Glutamatergic neuron (in vitro differentiated cells): Measurements from ENCODE around the gene SNTB2. TPM values are rescaled to one million over a fixed set of nuclear protein-coding genes. Genes with fewer than 3 reads are reported as not detected.

Experiments
- DNase-seq: peaks from one replicate; pipeline ENCODE4 v3.0.0; 2022
- H3K27ac Mint-ChIP-seq: one replicate; pipeline ENCODE4 v1.8.0; 2020; ENCODE audit warnings: mild to moderate bottlenecking, mixed read lengths, inconsistent platforms; ENCODE audit not compliant: unreplicated experiment
- H3K27me3 Mint-ChIP-seq: one replicate; pipeline ENCODE4 v1.8.0; 2020; ENCODE audit warnings: mild to moderate bottlenecking, moderate library complexity, mixed read lengths, inconsistent platforms; ENCODE audit not compliant: unreplicated experiment
- H3K36me3 Mint-ChIP-seq: one replicate; pipeline ENCODE4 v1.8.0; 2020; ENCODE audit warnings: mild to moderate bottlenecking, mixed read lengths, inconsistent platforms; ENCODE audit not compliant: unreplicated experiment
- H3K4me1 Mint-ChIP-seq: one replicate; pipeline ENCODE4 v1.8.0; 2020; ENCODE audit warnings: mild to moderate bottlenecking, low read depth, mixed read lengths, inconsistent platforms; ENCODE audit not compliant: unreplicated experiment
- H3K4me3 Mint-ChIP-seq: one replicate; pipeline ENCODE4 v1.8.0; 2020; ENCODE audit warnings: mild to moderate bottlenecking, mixed read lengths, inconsistent platforms; ENCODE audit not compliant: unreplicated experiment
- H3K9me3 Mint-ChIP-seq: one replicate; pipeline ENCODE4 v1.8.0; 2020; ENCODE audit warnings: mild to moderate bottlenecking, moderate library complexity, mixed read lengths, inconsistent platforms; ENCODE audit not compliant: unreplicated experiment
- total RNA-seq: library from RNA; stranded (reverse); fragmentation: NEBNext Ultra II Directional; extraction: Animal tissue kit (Norgen Biotek cat#: 25700); gene quantifications from one replicate; pipeline ENCODE4 v1.2.1, GENCODE V29; 2021; ENCODE audit not compliant: unreplicated experiment
- TF ChIP-seq, protein P1 (sequence below): fragments of 200-600 bp; sonication (generic); IDR thresholded peaks from one replicate; pipeline ENCODE4 v1.5.0; 2021; ENCODE audit not compliant: partially characterized antibody, unreplicated experiment

The SNTB2 gene
- total RNA-seq, 1 donor from 2014 or later: 26.8 TPM

DNA sequence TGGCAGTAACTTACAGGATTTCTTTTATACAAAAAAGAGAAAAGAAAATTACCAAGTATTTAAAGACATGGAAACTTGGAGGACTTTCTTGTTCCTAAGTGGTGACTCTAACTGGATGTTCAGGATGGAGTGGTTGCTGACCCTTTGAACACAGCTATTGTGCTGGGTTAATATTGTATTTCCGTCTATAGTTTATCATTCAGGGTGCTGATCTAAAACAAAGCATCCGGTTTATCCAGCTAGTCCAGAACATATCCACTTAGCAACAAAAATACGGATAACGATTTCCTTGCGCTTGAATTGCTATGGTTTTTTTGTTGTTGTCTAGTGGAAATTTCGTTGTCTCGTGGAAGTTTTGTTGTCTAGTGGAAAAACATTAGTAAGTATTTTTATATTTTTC, 38.2 kb downstream of the SNTB2 start:
- H3K4me1 Mint-ChIP-seq: no peaks in the 10 kb centered on the region
- no peak overlapping the region for H3K27ac Mint-ChIP-seq
- no peak overlapping the region for H3K4me3 Mint-ChIP-seq
- no peaks in the 10 kb centered on the region for H3K27me3 Mint-ChIP-seq
- no peaks in the 10 kb centered on the region for H3K9me3 Mint-ChIP-seq
- TF ChIP-seq, protein P1, sequence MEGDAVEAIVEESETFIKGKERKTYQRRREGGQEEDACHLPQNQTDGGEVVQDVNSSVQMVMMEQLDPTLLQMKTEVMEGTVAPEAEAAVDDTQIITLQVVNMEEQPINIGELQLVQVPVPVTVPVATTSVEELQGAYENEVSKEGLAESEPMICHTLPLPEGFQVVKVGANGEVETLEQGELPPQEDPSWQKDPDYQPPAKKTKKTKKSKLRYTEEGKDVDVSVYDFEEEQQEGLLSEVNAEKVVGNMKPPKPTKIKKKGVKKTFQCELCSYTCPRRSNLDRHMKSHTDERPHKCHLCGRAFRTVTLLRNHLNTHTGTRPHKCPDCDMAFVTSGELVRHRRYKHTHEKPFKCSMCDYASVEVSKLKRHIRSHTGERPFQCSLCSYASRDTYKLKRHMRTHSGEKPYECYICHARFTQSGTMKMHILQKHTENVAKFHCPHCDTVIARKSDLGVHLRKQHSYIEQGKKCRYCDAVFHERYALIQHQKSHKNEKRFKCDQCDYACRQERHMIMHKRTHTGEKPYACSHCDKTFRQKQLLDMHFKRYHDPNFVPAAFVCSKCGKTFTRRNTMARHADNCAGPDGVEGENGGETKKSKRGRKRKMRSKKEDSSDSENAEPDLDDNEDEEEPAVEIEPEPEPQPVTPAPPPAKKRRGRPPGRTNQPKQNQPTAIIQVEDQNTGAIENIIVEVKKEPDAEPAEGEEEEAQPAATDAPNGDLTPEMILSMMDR: no peak
- H3K36me3 Mint-ChIP-seq: no peaks in the 10 kb centered on the region
- DNase-seq: no peak

DNA sequence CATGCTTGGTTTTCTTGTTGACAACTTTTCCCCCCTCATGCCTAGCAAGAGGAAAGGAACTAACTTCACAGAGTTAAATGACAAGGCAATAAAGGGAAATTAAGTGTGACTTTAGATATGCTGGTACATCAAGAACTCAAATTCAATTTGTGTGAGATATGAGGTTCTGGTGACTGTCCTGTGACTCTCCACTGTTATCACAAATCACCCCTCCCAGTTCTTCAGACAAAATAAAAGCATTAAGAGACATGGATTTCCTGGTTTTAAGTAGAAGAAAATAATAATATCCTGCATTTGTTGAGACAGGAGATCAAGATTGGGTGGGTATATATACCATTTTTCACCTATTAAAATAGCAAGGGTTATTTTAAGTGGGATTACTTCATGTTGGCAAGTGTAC, 46.2 kb downstream of the SNTB2 start:
- no peaks in the 10 kb centered on the region for H3K4me1 Mint-ChIP-seq
- TF ChIP-seq, protein P1: no peak
- no peaks in the 10 kb centered on the region for H3K27me3 Mint-ChIP-seq
- H3K36me3 Mint-ChIP-seq: no peaks in the 10 kb centered on the region
- no peak overlapping the region for H3K27ac Mint-ChIP-seq
- H3K4me3 Mint-ChIP-seq: no peak overlapping the region
- DNase-seq: no peak
- no peaks in the 10 kb centered on the region for H3K9me3 Mint-ChIP-seq

DNA sequence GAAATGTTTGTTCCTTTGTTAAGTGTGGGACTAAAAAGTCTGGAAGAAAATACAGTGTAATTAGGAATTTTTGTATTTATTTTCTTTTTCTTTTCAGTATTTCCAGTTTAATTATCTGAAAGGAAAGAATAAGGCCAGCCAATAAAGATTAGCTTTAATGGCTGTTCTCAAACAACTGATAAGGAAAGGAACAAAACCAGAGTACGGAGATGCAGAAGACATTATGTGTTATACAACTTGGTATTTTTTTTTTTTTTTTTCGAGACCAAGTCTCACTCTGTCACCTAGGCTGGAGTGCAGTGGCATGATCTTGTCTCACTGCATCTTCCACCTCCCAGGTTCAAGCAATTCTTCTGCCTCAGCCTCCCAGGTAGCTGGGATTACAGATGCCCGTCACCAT, 47.5 kb downstream of the SNTB2 start:
- H3K4me3 Mint-ChIP-seq: no peak overlapping the region
- TF ChIP-seq, protein P1: no peak
- H3K4me1 Mint-ChIP-seq: no peaks in the 10 kb centered on the region

GRCh38 chr16:69236319-69236718, 49.4 kb downstream of the SNTB2 start:
- TF ChIP-seq, protein P1: no peak
- no peaks in the 10 kb centered on the region for H3K4me1 Mint-ChIP-seq
- no peak for DNase-seq
- H3K4me3 Mint-ChIP-seq: no peak overlapping the region
- H3K9me3 Mint-ChIP-seq: no peaks in the 10 kb centered on the region
- no peaks in the 10 kb centered on the region for H3K36me3 Mint-ChIP-seq
- H3K27ac Mint-ChIP-seq: no peak overlapping the region
- no peaks in the 10 kb centered on the region for H3K27me3 Mint-ChIP-seq

More for the DNA sequence above, 47.5 kb downstream of the SNTB2 start:
- no peaks in the 10 kb centered on the region for H3K27me3 Mint-ChIP-seq
- no peaks in the 10 kb centered on the region for H3K36me3 Mint-ChIP-seq
- no peak overlapping the region for H3K27ac Mint-ChIP-seq
- H3K9me3 Mint-ChIP-seq: no peaks in the 10 kb centered on the region
- DNase-seq: no peak

DNA sequence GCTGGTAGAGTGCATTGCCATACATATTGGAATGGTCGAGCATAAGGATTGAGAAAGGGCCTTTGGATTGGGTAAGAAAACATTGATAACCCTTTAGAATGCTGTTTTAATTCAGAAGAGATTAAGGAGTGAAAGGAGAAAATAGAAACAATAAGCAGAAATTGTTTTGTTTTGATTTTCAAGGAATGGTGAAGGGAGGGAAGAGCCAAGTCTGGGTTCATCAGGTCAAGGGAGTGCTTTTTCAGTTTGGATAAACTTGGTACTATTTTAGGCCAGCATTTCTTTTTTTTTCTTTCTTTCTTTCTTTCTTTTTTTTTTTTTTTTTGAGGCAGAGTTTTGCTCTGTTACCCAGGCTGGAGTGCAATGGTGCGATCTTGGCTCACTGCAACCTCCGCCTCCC, 50.3 kb downstream of the SNTB2 start:
- no peak for DNase-seq
- H3K27me3 Mint-ChIP-seq: no peaks in the 10 kb centered on the region
- no peaks in the 10 kb centered on the region for H3K4me1 Mint-ChIP-seq
- H3K9me3 Mint-ChIP-seq: no peaks in the 10 kb centered on the region
- TF ChIP-seq, protein P1: no peak
- H3K27ac Mint-ChIP-seq: no peak overlapping the region
- H3K36me3 Mint-ChIP-seq: no peaks in the 10 kb centered on the region
- no peak overlapping the region for H3K4me3 Mint-ChIP-seq
